AG09319 (cell line): ENCODE measurements around the gene DCT.

ENCODE experiments used
- DNase-seq: peaks from one replicate; pipeline ENCODE4 v3.0.0-alpha.2; 2010; ENCODE audit warnings: low read depth; ENCODE audit errors: extremely low read depth
- TF ChIP-seq, protein P1 (sequence below): IDR thresholded peaks from 2 replicates; pipeline ENCODE4 v1.5.1; 2011; ENCODE audit warnings: low read depth, mild to moderate bottlenecking, inconsistent platforms, low read length, moderate library complexity

The DCT gene

DNA sequence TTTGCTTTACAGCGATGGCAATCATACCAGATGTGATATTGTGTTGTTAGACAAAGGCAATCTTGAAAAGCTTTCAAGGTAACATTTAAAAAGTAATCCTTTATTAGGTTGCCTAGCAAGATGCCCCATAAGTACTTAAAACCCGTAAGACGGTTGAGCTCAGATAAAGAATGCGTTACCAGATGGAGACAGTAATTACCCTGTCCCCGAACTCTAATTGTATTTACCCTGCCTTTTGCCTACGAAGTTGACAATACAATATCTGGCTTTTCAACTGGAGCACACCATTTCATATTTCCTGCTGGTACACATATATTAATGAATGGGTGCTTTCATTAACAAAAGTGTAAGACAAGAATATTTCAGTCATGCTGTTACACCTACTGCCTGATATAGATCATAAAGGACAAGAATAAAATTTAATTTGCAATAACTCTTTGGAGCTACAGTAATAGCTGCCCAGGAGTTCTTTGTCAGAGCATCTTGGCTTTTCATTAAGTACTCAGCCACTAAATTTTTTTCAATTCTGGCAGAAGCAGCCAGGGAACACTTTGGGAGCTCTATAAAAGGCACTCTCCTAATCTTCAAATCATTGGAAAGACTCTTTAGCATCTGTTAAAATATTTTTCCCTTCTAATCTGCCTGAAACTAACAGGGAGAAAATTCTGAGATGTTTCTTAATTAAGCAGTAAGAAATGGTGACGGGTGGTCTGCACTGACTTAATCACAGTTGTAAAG lies 63.8 kb downstream of the DCT start:
- no peak for DNase-seq
- TF ChIP-seq, protein P1, sequence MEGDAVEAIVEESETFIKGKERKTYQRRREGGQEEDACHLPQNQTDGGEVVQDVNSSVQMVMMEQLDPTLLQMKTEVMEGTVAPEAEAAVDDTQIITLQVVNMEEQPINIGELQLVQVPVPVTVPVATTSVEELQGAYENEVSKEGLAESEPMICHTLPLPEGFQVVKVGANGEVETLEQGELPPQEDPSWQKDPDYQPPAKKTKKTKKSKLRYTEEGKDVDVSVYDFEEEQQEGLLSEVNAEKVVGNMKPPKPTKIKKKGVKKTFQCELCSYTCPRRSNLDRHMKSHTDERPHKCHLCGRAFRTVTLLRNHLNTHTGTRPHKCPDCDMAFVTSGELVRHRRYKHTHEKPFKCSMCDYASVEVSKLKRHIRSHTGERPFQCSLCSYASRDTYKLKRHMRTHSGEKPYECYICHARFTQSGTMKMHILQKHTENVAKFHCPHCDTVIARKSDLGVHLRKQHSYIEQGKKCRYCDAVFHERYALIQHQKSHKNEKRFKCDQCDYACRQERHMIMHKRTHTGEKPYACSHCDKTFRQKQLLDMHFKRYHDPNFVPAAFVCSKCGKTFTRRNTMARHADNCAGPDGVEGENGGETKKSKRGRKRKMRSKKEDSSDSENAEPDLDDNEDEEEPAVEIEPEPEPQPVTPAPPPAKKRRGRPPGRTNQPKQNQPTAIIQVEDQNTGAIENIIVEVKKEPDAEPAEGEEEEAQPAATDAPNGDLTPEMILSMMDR = no peak

DNA sequence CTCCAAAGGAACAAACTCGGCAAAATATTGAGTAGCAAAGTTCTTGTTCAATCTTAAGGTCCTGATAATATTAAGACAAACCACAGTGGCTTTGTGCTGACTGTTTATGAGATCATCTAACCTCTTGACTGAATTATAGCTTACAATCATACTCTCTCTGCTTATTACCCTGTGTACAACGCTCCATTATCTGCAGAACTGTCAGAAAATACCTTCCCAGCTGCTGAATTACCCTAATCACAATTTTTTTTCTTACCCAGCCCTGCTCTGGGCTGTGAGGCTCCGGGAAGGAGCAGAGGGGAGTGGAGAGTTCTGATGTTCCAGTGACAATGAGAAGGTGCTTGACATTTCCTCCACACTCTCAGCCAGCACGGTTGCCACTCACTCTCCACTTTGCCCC lies 64.8 kb downstream of the DCT start:
- DNase-seq = no peak

DNA sequence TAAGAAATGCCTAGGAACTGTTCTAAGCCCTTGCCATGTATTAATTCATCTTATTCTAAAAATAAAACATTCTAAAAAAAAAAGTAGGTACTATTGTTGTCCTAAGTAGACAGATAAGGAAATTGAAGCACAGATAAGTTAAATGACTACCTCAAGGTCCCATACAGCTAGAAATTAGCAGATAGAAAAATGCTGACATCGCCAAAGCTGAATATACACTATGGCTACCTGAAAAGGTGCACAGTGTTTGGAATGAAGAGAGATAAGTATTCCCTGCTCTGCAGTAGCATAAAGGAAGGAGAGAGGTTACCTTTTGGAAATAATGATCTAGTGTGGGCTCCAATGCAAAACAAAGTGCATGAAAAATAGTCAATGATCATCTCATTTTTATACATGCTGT lies 65.3 kb downstream of the DCT start:
- DNase-seq = no peak
- TF ChIP-seq, protein P1 = no peak

More for the DNA sequence above, 64.8 kb downstream of the DCT start:
- TF ChIP-seq, protein P1 = no peak

DNA sequence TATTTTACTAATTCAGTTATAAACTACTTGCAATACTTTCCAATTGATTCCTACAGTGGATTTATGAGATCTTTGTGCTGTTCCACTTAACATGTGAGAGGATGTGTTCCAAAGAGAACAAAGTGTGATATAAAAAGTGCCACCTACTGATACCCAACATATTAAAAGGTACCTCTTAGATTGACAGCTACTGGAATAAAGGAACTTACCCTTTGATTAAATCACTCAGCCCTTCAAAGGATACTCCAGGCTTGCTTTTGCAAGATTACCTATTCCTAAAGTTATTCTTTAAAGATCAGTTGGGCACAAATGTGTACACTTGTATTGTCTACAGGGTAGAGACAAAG lies 65.9 kb downstream of the DCT start:
- no peak for DNase-seq
- TF ChIP-seq, protein P1 = no peak

DNA sequence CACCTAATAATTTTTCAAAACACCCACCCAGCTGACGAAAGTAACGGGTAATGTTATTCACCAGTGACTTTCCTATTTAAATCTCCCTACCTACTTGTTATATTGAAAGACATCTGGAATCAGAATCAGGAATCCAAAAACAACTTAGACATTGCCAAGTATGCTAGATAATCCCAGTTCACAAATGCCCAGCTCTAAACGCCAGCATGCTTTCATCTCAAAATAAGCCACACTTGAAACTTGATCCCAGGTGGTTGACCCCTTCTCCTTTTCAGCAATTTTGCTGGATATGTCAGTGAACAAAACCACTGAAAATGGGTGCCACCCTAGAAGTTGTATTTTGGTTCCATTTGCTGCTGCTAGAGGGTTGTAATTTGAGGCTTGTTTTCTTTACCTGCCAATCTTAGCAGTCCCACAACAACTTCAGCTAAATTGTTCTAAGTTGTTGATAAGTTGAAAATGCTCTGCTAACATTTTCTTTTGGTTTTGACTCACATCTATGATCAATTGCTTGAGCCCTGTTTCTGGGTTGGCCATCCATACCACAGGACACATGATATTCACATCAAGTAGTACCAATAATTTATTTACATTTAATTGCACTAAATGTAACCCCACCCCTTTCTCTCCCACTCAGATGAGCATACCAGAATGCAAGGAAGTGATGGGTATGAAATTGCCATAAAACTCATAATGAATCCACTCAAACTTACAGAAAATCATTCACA lies 66.4 kb downstream of the DCT start:
- no peak for DNase-seq
- TF ChIP-seq, protein P1 = no peak

DNA sequence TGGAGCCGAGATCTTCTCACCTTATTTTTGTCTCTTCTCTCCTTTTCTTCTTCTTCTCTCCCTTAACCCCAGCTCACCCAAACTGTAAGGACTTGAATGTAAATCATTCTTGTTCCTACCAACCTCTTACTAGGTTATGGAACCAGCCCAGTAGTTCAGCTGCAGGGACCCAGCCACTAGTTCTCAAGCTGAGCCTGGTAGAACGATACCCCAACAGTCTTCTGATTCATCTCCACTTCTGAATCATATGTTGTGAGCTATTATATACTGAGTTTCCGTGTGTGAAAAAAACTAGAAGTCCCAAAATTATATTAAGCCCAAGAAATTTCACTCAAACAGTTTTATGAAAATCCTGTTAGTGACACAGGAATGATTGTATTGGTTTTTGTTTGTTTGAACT lies 67.7 kb downstream of the DCT start:
- TF ChIP-seq, protein P1 = no peak
- DNase-seq = no peak

DNA sequence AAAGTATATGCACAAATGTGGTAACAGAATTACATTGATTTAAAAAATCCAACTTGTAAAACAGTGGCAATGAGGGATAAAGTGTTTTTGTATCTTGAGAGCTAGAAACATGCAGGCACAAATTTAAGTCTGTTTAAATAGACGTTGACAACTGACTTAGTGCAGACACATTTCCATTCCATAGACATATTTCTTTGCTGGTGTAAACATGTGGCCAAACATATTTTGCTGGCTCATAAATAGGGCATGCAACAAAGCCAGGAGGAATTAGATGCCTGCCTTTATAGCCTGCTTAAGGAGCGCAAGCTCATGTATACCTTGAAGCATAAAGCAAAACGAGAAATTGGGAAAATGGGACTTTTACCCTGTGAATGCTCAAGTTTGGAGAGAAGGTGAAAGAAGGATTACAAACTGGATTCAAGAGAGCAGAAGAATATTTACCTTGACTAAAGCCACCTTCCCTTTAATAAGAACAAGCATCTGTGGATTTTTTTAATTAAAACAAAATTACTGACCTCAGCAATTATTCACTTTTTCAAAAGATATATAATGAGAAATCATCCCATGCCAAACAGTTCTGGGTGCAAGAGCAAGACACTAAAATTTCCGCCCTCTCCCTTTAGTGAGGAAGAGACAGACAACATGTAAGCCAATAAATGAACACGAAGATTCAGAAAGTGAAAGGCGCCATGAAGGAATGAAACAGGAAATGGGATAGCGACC lies 71.0 kb downstream of the DCT start:
- DNase-seq = no peak
- TF ChIP-seq, protein P1 = no peak
